ENCODE measurements around the gene HTT. TPM values are rescaled to one million over a fixed set of nuclear protein-coding genes. Genes with fewer than 3 reads are reported as not detected.

The HTT gene
- total RNA-seq, 1 donor from 2014 or later, result 25.9 TPM

- no peak for ATAC-seq
- intact Hi-C loops (cut with micrococcal nuclease), result no loop called here
- DNase-seq, result no peak
Measured at GRCh38 chr4:3206439-3207100, 132.1 kb downstream of the HTT start.

- intact Hi-C loops (cut with micrococcal nuclease), result no loop called here
- ATAC-seq (no peak), DNase-seq (no peak)
Measured at GRCh38 chr4:3207531-3208037, 133.1 kb downstream of the HTT start.

- intact Hi-C loops (cut with micrococcal nuclease), result no loop called here
- DNase-seq, result no peak
- no peak for ATAC-seq
Measured at GRCh38 chr4:3208826-3209225, 134.3 kb downstream of the HTT start.

GRCh38 chr4:3209551-3210325 is 135.3 kb downstream of the HTT start:
- intact Hi-C loops (cut with micrococcal nuclease), result no loop called here
- no peak for ATAC-seq
- no peak for DNase-seq

- intact Hi-C loops (cut with micrococcal nuclease), result no loop called here
- ATAC-seq, result no peak
- no peak for DNase-seq
Measured at GRCh38 chr4:3210467-3210866, 136.0 kb downstream of the HTT start.

GRCh38 chr4:3211866-3212265 is 137.4 kb downstream of the HTT start:
- ATAC-seq (no peak), DNase-seq (no peak)
- intact Hi-C loops (cut with micrococcal nuclease), result no loop called here

- DNase-seq (no peak), ATAC-seq (no peak)
- intact Hi-C loops (cut with micrococcal nuclease), result no loop called here
Measured at GRCh38 chr4:3212391-3213105, 138.1 kb downstream of the HTT start.

- intact Hi-C loops (cut with micrococcal nuclease), result no loop called here
- DNase-seq (no peak), ATAC-seq (no peak)
Measured at GRCh38 chr4:3213106-3213425, 138.6 kb downstream of the HTT start.

GRCh38 chr4:3213661-3214250 is 139.3 kb downstream of the HTT start:
- intact Hi-C loops (cut with micrococcal nuclease), result no loop called here
- peak; percentile 16 for DNase-seq
- no peak for ATAC-seq

- ATAC-seq (no peak), DNase-seq (peak; percentile 5)
- intact Hi-C loops (cut with micrococcal nuclease), result no loop called here
Measured at GRCh38 chr4:3215256-3215655, 140.8 kb downstream of the HTT start.

GRCh38 chr4:3215733-3216132 is 141.3 kb downstream of the HTT start:
- ATAC-seq (no peak), DNase-seq (peak; percentile 5)
- intact Hi-C loops (cut with micrococcal nuclease), result no loop called here

GRCh38 chr4:3217266-3217665 is 142.8 kb downstream of the HTT start:
- DNase-seq (peak; percentile 3), ATAC-seq (no peak)
- intact Hi-C loops (cut with micrococcal nuclease), result no loop called here

GRCh38 chr4:3217771-3218170 is 143.3 kb downstream of the HTT start:
- intact Hi-C loops (cut with micrococcal nuclease), result no loop called here
- ATAC-seq, result no peak
- DNase-seq, result peak; percentile 21

- ATAC-seq (no peak), DNase-seq (peak; percentile 17)
- intact Hi-C loops (cut with micrococcal nuclease), result no loop called here
Measured at GRCh38 chr4:3218824-3219760, 144.6 kb downstream of the HTT start.

GRCh38 chr4:3219761-3220475 is 145.4 kb downstream of the HTT start:
- DNase-seq, result peak; percentile 13
- intact Hi-C loops (cut with micrococcal nuclease), result no loop called here
- ATAC-seq, result no peak

- intact Hi-C loops (cut with micrococcal nuclease), result no loop called here
- ATAC-seq (no peak), DNase-seq (peak; percentile 9)
Measured at GRCh38 chr4:3220476-3221183, 146.1 kb downstream of the HTT start.

- ATAC-seq, result no peak
- peak; percentile 3 for DNase-seq
Measured at GRCh38 chr4:3221184-3221494, 146.7 kb downstream of the HTT start.

GRCh38 chr4:3221996-3222395 is 147.5 kb downstream of the HTT start:
- ATAC-seq, result peak; percentile 39
- intact Hi-C loops (cut with micrococcal nuclease), result no loop called here
- DNase-seq, result peak; percentile 53

More at GRCh38 chr4:3221184-3221494, 146.7 kb downstream of the HTT start:
- intact Hi-C loops (cut with micrococcal nuclease), result no loop called here

All from left ventricle myocardium superior (tissue), 1 donor.